Panc1 (cell line): ENCODE results near the gene ZSCAN26. TPM values are rescaled to one million over a fixed set of nuclear protein-coding genes. Genes with fewer than 3 reads are reported as not detected.

Source experiments
- ATAC-seq: fragments of 200-7000 bp; cut with Tn5 transposase; 2 replicates; pipeline ENCODE4 v1.9.1; 2020; ENCODE audit warnings: mild to moderate bottlenecking, moderate library complexity
- BruUV-seq: library from RNA; stranded (reverse); fragments of 400-500 nt; replicated peaks from 2 replicates; lab custom pipeline; 2021; lab: Mats Ljungman, UMichigan
- CTCF ChIA-PET: fragments of 300-600 bp; sonication (Branson Sonifier 250); formaldehyde crosslinking; loops from one replicate; lab custom pipeline; 2022; ENCODE audit warnings: antibody characterized with exemption; lab: Charles Lee
- POLR2A ChIA-PET: fragments of 300-600 bp; sonication (Branson Sonifier 250); formaldehyde crosslinking; loops from one replicate; lab custom pipeline; 2022; ENCODE audit warnings: antibody characterized with exemption; lab: Charles Lee
- DNase-seq: peaks from one replicate; pipeline ENCODE4 v3.0.0-alpha.2; 2010; ENCODE audit warnings: low read depth, low spot score
- H3K27ac ChIP-seq: 2 replicates; pipeline ENCODE4 v1.5.1; 2011; ENCODE audit warnings: mild to moderate bottlenecking, low read length, inconsistent platforms
- H3K27me3 ChIP-seq: fragments of 200-500 bp; sonication (Bioruptor generic); 2 replicates; pipeline ENCODE4 v1.6.0; 2014; ENCODE audit warnings: low read length, inconsistent platforms; ENCODE audit not compliant: control insufficient read depth, insufficient read depth
- H3K36me3 ChIP-seq: fragments of 200-500 bp; sonication (Bioruptor generic); 2 replicates; pipeline ENCODE4 v1.5.1; 2014; ENCODE audit warnings: inconsistent platforms, mild to moderate bottlenecking, low read length, moderate library complexity; ENCODE audit not compliant: control insufficient read depth, insufficient read depth
- H3K4me1 ChIP-seq: 2 replicates; pipeline ENCODE4 v1.5.1; 2011; ENCODE audit warnings: inconsistent platforms, mild to moderate bottlenecking, low read length, moderate library complexity; ENCODE audit not compliant: control insufficient read depth, insufficient read depth
- H3K4me3 ChIP-seq, 2 experiments: 2 replicates each; pipeline ENCODE4 v1.5.1; 2011 to 2012; ENCODE audit warnings: low read depth in 2 of 2, low read length in 2 of 2, mild to moderate bottlenecking in 2 of 2, inconsistent platforms in 1 of 2, moderate library complexity in 1 of 2
- H3K9me3 ChIP-seq: fragments of 200-500 bp; sonication (Bioruptor generic); 2 replicates; pipeline ENCODE4 v1.5.1; 2014; ENCODE audit warnings: low read depth, mild to moderate bottlenecking, inconsistent platforms, low read length, moderate library complexity; ENCODE audit not compliant: control insufficient read depth, insufficient read depth
- CTCF ChIP-seq: fragments of 450-650 bp; IDR thresholded peaks from 2 replicates; pipeline ENCODE4 v1.5.1; 2017; ENCODE audit warnings: mild to moderate bottlenecking
- POLR2AphosphoS5 ChIP-seq: IDR thresholded peaks from 2 replicates; pipeline ENCODE4 v1.6.1; 2012; ENCODE audit warnings: mild to moderate bottlenecking, low read depth, low read length, moderate library complexity
- REST ChIP-seq, 2 experiments: IDR thresholded peaks; 2 replicates each; pipeline ENCODE4 v1.6.1; 2011 to 2012; ENCODE audit warnings: low read depth in 2 of 2, control low read depth in 1 of 2, low read length in 1 of 2, mild to moderate bottlenecking in 1 of 2, moderate library complexity in 1 of 2; ENCODE audit not compliant: insufficient read depth in 1 of 2
- SIN3A ChIP-seq: IDR thresholded peaks from 2 replicates; pipeline ENCODE4 v1.6.1; 2012; ENCODE audit warnings: low read depth, mild to moderate bottlenecking, low read length, moderate library complexity, borderline replicate concordance; ENCODE audit not compliant: insufficient read depth
- TCF7L2 ChIP-seq: IDR thresholded peaks from 2 replicates; pipeline ENCODE4 v1.6.1; 2011; ENCODE audit warnings: mild to moderate bottlenecking, low read depth, low read length, inconsistent platforms
- in situ Hi-C: cut with HindIII; loops from 2 replicates; pipeline ENCODE4 v1.10.0; 2016; ENCODE audit warnings: low sequenced_read_pairs, low pct_unique_long_range_greater_than_20kb
- intact Hi-C: fragments of 100-400 bp; cut with micrococcal nuclease; formaldehyde crosslinking; loops from one replicate; pipeline ENCODE4 v1.10.0; 2022; ENCODE audit not compliant: unreplicated experiment
- total RNA-seq: library from RNA; stranded (reverse); gene quantifications from one replicate; pipeline ENCODE4 v1.2.1, GENCODE V29; 2021; ENCODE audit not compliant: unreplicated experiment

Gene ZSCAN26
- total RNA-seq, 1 experiment from 2014 or later = 6.6 TPM

- ChIA-PET POLR2A (no interaction called here), CTCF (no interaction called here)
- Histone ChIP-seq H3K27ac (no peak overlapping the region), H3K9me3 (no peaks in the 10 kb centered on the region), H3K4me3 (no peak overlapping the region), H3K36me3 (no peaks in the 10 kb centered on the region; the same call in 1 of the 2 replicates), H3K27me3 (no peaks in the 10 kb centered on the region), H3K4me1 (no peaks in the 10 kb centered on the region)
- intact Hi-C loops (no loop called here), in situ Hi-C loops (no loop called here)
- no peak for TF ChIP-seq CTCF
- no peak for TF ChIP-seq REST (IDR thresholded peaks at IDR 0.05; ENCODE audit: insufficient read depth in 1 of 2, low read depth in 2 of 2, low read length in 1 of 2)
- TF ChIP-seq POLR2AphosphoS5 = no peak
- no peak for TF ChIP-seq TCF7L2
- TF ChIP-seq SIN3A = no peak
- DNase-seq (no peak), ATAC-seq (no peak)
- no TSS peak for BruUV-seq
Observed at GRCh38 chr6:28243946-28244345, 23.0 kb upstream of the ZSCAN26 start.

DNA sequence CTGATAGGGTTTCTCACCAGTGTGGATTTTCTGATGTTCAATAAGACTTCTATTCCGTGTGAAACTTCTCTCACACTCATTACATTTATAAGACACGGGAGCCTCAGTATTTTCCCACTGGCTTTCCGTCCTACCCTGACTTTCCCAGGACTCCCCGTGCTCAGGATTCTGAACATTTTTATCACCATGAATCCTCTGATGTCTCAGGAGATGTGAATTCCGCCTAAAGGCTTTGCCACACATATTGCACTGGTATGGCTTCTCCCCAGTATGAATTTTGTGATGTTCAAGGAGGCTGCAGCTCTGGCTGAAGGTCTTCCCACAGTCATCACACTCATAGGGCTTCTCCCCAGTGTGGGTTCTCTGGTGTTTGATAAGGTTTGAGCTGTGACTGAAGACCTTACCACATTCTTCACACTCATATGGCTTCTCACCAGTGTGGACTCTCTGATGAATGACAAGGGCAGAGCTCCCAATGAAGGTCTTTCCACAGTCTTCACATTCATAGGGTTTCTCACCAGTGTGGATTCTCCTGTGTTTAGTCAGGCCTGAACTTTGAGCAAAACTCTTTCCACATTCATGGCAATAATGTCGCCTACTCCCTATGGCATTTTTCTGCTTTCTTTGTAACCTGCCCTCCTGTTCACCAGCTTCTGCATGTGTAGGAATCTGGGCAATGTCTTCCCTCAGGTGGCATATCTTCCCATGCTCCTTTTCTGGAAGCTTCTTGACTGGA lies 21.6 kb upstream of the ZSCAN26 start:
- no peak for ATAC-seq
- ChIA-PET POLR2A (no interaction called here), CTCF (no interaction called here)
- TF ChIP-seq SIN3A (no peak), CTCF (no peak), REST (IDR thresholded peaks at IDR 0.05; ENCODE audit: insufficient read depth in 1 of 2, low read depth in 2 of 2, low read length in 1 of 2) (no peak), POLR2AphosphoS5 (no peak), TCF7L2 (no peak)
- Histone ChIP-seq H3K27ac (no peak overlapping the region), H3K4me1 (no peaks in the 10 kb centered on the region), H3K4me3 (no peak overlapping the region), H3K36me3 (no peaks in the 10 kb centered on the region; the same call in 1 of the 2 replicates), H3K9me3 (no peaks in the 10 kb centered on the region), H3K27me3 (no peaks in the 10 kb centered on the region)
- intact Hi-C loops (no loop called here), in situ Hi-C loops (no loop called here)
- BruUV-seq = TSS peak; percentile 62
- no peak for DNase-seq
